ENCODE results near the gene FOXP1. TPM values are rescaled to one million over a fixed set of nuclear protein-coding genes. Genes with fewer than 3 reads are reported as not detected.

FOXP1 gene
- total RNA-seq, 2 donors from 2014 or later, result 41.7 to 94.3 TPM

- H3K9me3 ChIP-seq (ENCODE audit: control insufficient read depth, low read length), result no peaks in the 10 kb centered on the region
- no peak overlapping the region for H3K27ac ChIP-seq (ENCODE audit: low read depth, low read length)
- Mint-ChIP-seq H3K36me3 (ENCODE audit: low read depth) (peaks cover 27% of the 10 kb centered on the region), H3K4me1 (peaks cover 74% of the 10 kb centered on the region), H3K4me3 (no peak overlapping the region), H3K27me3 (ENCODE audit: insufficient read depth) (no peaks in the 10 kb centered on the region), H3K27ac (no peak overlapping the region), H3K9me3 (no peaks in the 10 kb centered on the region)
- WGBS, 2 experiments (ENCODE audit: insufficient coverage in 1 of 2, insufficient read length in 1 of 2), result 83 to 100% methylated on average over 1 to 4 of the region's 4 CpGs
- no peak overlapping the region for H3K9ac ChIP-seq (ENCODE audit: extremely low read depth, low read length, poor library complexity, severe bottlenecking)
- no peak for TF ChIP-seq CTCF (conservative IDR thresholded peaks at IDR 0.05)
- no peak overlapping the region for H3K4me3 ChIP-seq (ENCODE audit: low read length)
- DNase-seq, result no peak
- no peaks in the 10 kb centered on the region for H3K27me3 ChIP-seq (ENCODE audit: control insufficient read depth, insufficient read depth, low read length, poor library complexity, severe bottlenecking)
- peaks cover 20% of the 10 kb centered on the region for H3K4me1 ChIP-seq (ENCODE audit: control insufficient read depth, insufficient read depth, low read length)
- H3K36me3 ChIP-seq (ENCODE audit: control insufficient read depth, insufficient read depth, low read length), result peaks cover 4% of the 10 kb centered on the region
These were observed 530.0 kb downstream of the FOXP1 start for GRCh38 chr3:71053495-71053894.

- 93 to 95% methylated on average over 5 of the region's 5 CpGs for WGBS, 2 experiments (ENCODE audit: insufficient coverage in 1 of 2, insufficient read length in 1 of 2)
- H3K36me3 Mint-ChIP-seq (ENCODE audit: low read depth), result peaks cover 27% of the 10 kb centered on the region
- no peak overlapping the region for H3K4me3 ChIP-seq (ENCODE audit: low read length)
- no peaks in the 10 kb centered on the region for H3K9me3 ChIP-seq (ENCODE audit: control insufficient read depth, low read length)
- peaks cover 4% of the 10 kb centered on the region for H3K36me3 ChIP-seq (ENCODE audit: control insufficient read depth, insufficient read depth, low read length)
- no peaks in the 10 kb centered on the region for H3K27me3 Mint-ChIP-seq (ENCODE audit: insufficient read depth)
- H3K27me3 ChIP-seq (ENCODE audit: control insufficient read depth, insufficient read depth, low read length, poor library complexity, severe bottlenecking), result no peaks in the 10 kb centered on the region
- H3K4me1 ChIP-seq (ENCODE audit: control insufficient read depth, insufficient read depth, low read length), result peaks cover 20% of the 10 kb centered on the region
- H3K9me3 Mint-ChIP-seq, result no peaks in the 10 kb centered on the region
- H3K9ac ChIP-seq (ENCODE audit: extremely low read depth, low read length, poor library complexity, severe bottlenecking), result no peak overlapping the region
- no peak overlapping the region for H3K4me3 Mint-ChIP-seq
- no peak for DNase-seq
- no peak for TF ChIP-seq CTCF (conservative IDR thresholded peaks at IDR 0.05)
- H3K4me1 Mint-ChIP-seq, result peaks cover 76% of the 10 kb centered on the region
- H3K27ac ChIP-seq (ENCODE audit: low read depth, low read length), result no peak overlapping the region
- no peak overlapping the region for H3K27ac Mint-ChIP-seq
These were observed 530.8 kb downstream of the FOXP1 start for GRCh38 chr3:71052716-71053115.

- no peaks in the 10 kb centered on the region for H3K27me3 Mint-ChIP-seq (ENCODE audit: insufficient read depth)
- no peaks in the 10 kb centered on the region for H3K9me3 Mint-ChIP-seq
- H3K9ac ChIP-seq (ENCODE audit: extremely low read depth, low read length, poor library complexity, severe bottlenecking), result no peak overlapping the region
- H3K4me3 Mint-ChIP-seq, result no peak overlapping the region
- H3K4me1 Mint-ChIP-seq, result peaks cover 76% of the 10 kb centered on the region
- 89 to 94% methylated on average over 5 to 7 of the region's 7 CpGs for WGBS, 2 experiments (ENCODE audit: insufficient coverage in 1 of 2, insufficient read length in 1 of 2)
- peaks cover 20% of the 10 kb centered on the region for H3K4me1 ChIP-seq (ENCODE audit: control insufficient read depth, insufficient read depth, low read length)
- no peak overlapping the region for H3K27ac ChIP-seq (ENCODE audit: low read depth, low read length)
- H3K27me3 ChIP-seq (ENCODE audit: control insufficient read depth, insufficient read depth, low read length, poor library complexity, severe bottlenecking), result no peaks in the 10 kb centered on the region
- TF ChIP-seq CTCF (conservative IDR thresholded peaks at IDR 0.05), result no peak
- H3K4me3 ChIP-seq (ENCODE audit: low read length), result no peak overlapping the region
- H3K36me3 Mint-ChIP-seq (ENCODE audit: low read depth), result peaks cover 27% of the 10 kb centered on the region
- no peak for DNase-seq
- peaks cover 4% of the 10 kb centered on the region for H3K36me3 ChIP-seq (ENCODE audit: control insufficient read depth, insufficient read depth, low read length)
- H3K9me3 ChIP-seq (ENCODE audit: control insufficient read depth, low read length), result no peaks in the 10 kb centered on the region
- no peak overlapping the region for H3K27ac Mint-ChIP-seq
These were observed 531.4 kb downstream of the FOXP1 start for GRCh38 chr3:71051893-71052687.
